Esophagus squamous epithelium (tissue), 5 donors: ENCODE results near the gene SLC5A4. TPM values are rescaled to one million over a fixed set of nuclear protein-coding genes. Genes with fewer than 3 reads are reported as not detected.

Experiments used
- DNase-seq: peaks from one replicate; lab custom pipeline; 2025; lab: John Stamatoyannopoulos, UW
- H3K27ac ChIP-seq, 4 donors: fragments of 200-600 bp; sonication (generic); one replicate each; pipeline ENCODE4 v1.5.1; 2016 to 2019; ENCODE audit warnings: mild to moderate bottlenecking in 1 of 4
- H3K27me3 ChIP-seq, 4 donors: fragments of 200-600 bp; sonication (generic); 1 replicate in 3 of 4; 2 replicates in 1 of 4; pipeline versions ENCODE4 v1.5.1 to v1.6.0; 2017 to 2021; ENCODE audit warnings: antibody characterized with exemption in 1 of 4
- H3K36me3 ChIP-seq, 3 donors: fragments of 200-600 bp; sonication (generic); one replicate each; pipeline ENCODE4 v1.5.1; 2016 to 2019
- H3K4me1 ChIP-seq, 3 donors: fragments of 200-600 bp; sonication (generic); one replicate each; pipeline ENCODE4 v1.5.1; 2017 to 2019
- H3K4me3 ChIP-seq, 4 donors: fragments of 200-600 bp; sonication (generic); 1 replicate in 3 of 4; 2 replicates in 1 of 4; pipeline ENCODE4 v1.5.1; 2016 to 2019; ENCODE audit warnings: mild to moderate bottlenecking in 2 of 4, moderate library complexity in 1 of 4
- H3K9me3 ChIP-seq, 3 donors: fragments of 200-600 bp; sonication (generic); one replicate each; pipeline ENCODE4 v1.5.1; 2016 to 2019
- POLR2A ChIP-seq, 4 donors: fragments of 450-650 bp; IDR thresholded peaks; one replicate each; pipeline ENCODE4 v1.6.1; 2017; ENCODE audit warnings: antibody characterized with exemption in 4 of 4, mild to moderate bottlenecking in 4 of 4, moderate library complexity in 3 of 4
- WGBS, 2 donors: methylation state at CpG; one replicate each; pipeline ENCODE4 v1.1.5; 2018; 5-methylcytosine and 5-hydroxymethylcytosine counted together
- intact Hi-C: fragments of 100-400 bp; cut with DNase I; formaldehyde crosslinking; loops from one replicate; pipeline ENCODE4 v1.15.0; 2022
- small RNA-seq, 4 donors: library from RNA; depleted of rRNA; stranded (forward); fragments of <200 nt; gene quantifications; one replicate each; pipeline ENCODE3, GENCODE V24; 2016
- total RNA-seq, 4 donors: library from RNA; depleted of rRNA; stranded (reverse); fragments of >200 nt; gene quantifications; one replicate each; pipeline ENCODE4 v1.1.0, GENCODE V29; 2016
- TF ChIP-seq, protein P1 (sequence below), 6 experiments: fragments of 450-650 bp in 4 of 6; fragments of 200-600 bp in 2 of 6; sonication (generic) in 2 of 6; IDR thresholded peaks; one replicate each; pipeline ENCODE4 v1.5.1; 2016 to 2019; ENCODE audit warnings: antibody characterized with exemption in 6 of 6, mild to moderate bottlenecking in 4 of 6, moderate library complexity in 4 of 6
- donor health status: DM: yes; HTN: yes; CAD: no.

The SLC5A4 gene
- total RNA-seq, 4 donors from 2014 or later: 0.23 to 0.40 (median 0.38) TPM; not detected in 1

- Histone ChIP-seq H3K27me3 (peaks cover 0 to 63% (median 3%) of the 10 kb centered on the region in 4 donors), H3K4me3 (no peak overlapping the region), H3K4me1 (peaks cover 0 to 7% (median 0%) of the 10 kb centered on the region in 3 donors), H3K9me3 (no peaks in the 10 kb centered on the region), H3K27ac (no peak overlapping the region), H3K36me3 (no peaks in the 10 kb centered on the region)
- intact Hi-C loops: no loop called here
- no peak for DNase-seq
- 68% methylated on average over 8 to 11 of the region's 11 CpGs for WGBS, 2 donors
- no peak for TF ChIP-seq POLR2A (IDR thresholded peaks at IDR 0.05)
- TF ChIP-seq, protein P1, sequence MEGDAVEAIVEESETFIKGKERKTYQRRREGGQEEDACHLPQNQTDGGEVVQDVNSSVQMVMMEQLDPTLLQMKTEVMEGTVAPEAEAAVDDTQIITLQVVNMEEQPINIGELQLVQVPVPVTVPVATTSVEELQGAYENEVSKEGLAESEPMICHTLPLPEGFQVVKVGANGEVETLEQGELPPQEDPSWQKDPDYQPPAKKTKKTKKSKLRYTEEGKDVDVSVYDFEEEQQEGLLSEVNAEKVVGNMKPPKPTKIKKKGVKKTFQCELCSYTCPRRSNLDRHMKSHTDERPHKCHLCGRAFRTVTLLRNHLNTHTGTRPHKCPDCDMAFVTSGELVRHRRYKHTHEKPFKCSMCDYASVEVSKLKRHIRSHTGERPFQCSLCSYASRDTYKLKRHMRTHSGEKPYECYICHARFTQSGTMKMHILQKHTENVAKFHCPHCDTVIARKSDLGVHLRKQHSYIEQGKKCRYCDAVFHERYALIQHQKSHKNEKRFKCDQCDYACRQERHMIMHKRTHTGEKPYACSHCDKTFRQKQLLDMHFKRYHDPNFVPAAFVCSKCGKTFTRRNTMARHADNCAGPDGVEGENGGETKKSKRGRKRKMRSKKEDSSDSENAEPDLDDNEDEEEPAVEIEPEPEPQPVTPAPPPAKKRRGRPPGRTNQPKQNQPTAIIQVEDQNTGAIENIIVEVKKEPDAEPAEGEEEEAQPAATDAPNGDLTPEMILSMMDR (IDR thresholded peaks at IDR 0.05): no peak
These were observed 80.0 kb downstream of the SLC5A4 start for GRCh38 chr22:32175115-32175514.

Small RNA genes within 50 kb of the gene (small RNA-seq; reads per million reads assigned to genes)
- gene RF02171: 0 reads per million in 4 donors

Other genes with a start within 250 kb of the SLC5A4 start
- 10 to 100 TPM in 2 of 4 donors, 1 to 10 TPM in 1, under 1 TPM in 1; 0.38 to 20.6 (median 11.3) TPM for gene SLC5A1, start 212.1 kb downstream of the SLC5A4 start, total RNA-seq
- not detected for gene C22orf42, start 96.0 kb downstream of the SLC5A4 start, total RNA-seq
- not detected for gene RFPL2, start 50.3 kb downstream of the SLC5A4 start, total RNA-seq
- gene RFPL3, start 102.5 kb upstream of the SLC5A4 start, total RNA-seq: not detected
- gene RTCB, start 156.9 kb upstream of the SLC5A4 start, total RNA-seq: 10 to 100 TPM; 48.1 to 79.2 (median 70.9) TPM
- gene BPIFC, start 209.1 kb upstream of the SLC5A4 start, total RNA-seq: 1 to 10 TPM in 1 of 4 donors, not detected in 3; 1.4 TPM
- 10 to 100 TPM; 31.8 to 67.1 (median 49.6) TPM for gene FBXO7, start 219.5 kb upstream of the SLC5A4 start, total RNA-seq